GM12878 (cell line): ENCODE results near the gene ALDH1A1. TPM values are rescaled to one million over a fixed set of nuclear protein-coding genes. Genes with fewer than 3 reads are reported as not detected.

Experiments
- ATAC-seq: fragments of 200-7000 bp; cut with Tn5 transposase; 3 replicates; pipeline ENCODE4 v1.9.1; 2020; ENCODE audit warnings: mild to moderate bottlenecking, moderate library complexity
- Bru-seq: library from RNA; stranded (reverse); fragments of 400-500 nt; gene quantifications from one replicate; lab custom pipeline; 2021; lab: Mats Ljungman, UMichigan
- BruChase-seq, 2 experiments: library from RNA; stranded (reverse); fragments of 400-500 nt; gene quantifications; one replicate each; lab custom pipeline; 2021; lab: Mats Ljungman, UMichigan
- BruUV-seq: library from RNA; stranded (reverse); fragments of 400-500 nt; replicated peaks from 2 replicates; lab custom pipeline; 2021; lab: Mats Ljungman, UMichigan
- CTCF ChIA-PET: fragments of 300-600 bp; sonication (Branson Sonifier 250); formaldehyde crosslinking; extraction: SDS; loops from one replicate; lab custom pipeline; 2021; ENCODE audit warnings: inconsistent platforms; lab: Yijun Ruan, JAX
- POLR2A ChIA-PET: fragments of 350-600 bp; formaldehyde crosslinking; extraction: SDS; loops from one replicate; lab custom pipeline; 2021; ENCODE audit warnings: inconsistent platforms; lab: Charles Lee
- RAD21 ChIA-PET: fragments of 300-600 bp; sonication (Branson Sonifier 250); formaldehyde crosslinking; loops from one replicate; lab custom pipeline; 2023; ENCODE audit warnings: antibody characterized with exemption; ENCODE audit not compliant: unreplicated experiment; lab: Charles Lee
- SMC1A ChIA-PET: fragments of 300-600 bp; sonication (Branson Sonifier 250); formaldehyde crosslinking; loops from one replicate; lab custom pipeline; 2023; ENCODE audit not compliant: unreplicated experiment, uncharacterized antibody; lab: Charles Lee
- DNase-seq: peaks from one replicate; pipeline ENCODE4 v3.0.0-alpha.2; 2011; ENCODE audit warnings: low read depth, low spot score
- FAIRE-seq: peaks from 3 replicates; lab custom pipeline; 2011; peaks lifted over from hg19 to GRCh38; lab: Jason Lieb, UNC
- H2AFZ ChIP-seq: 2 replicates; pipeline ENCODE4 v1.6.0; 2011; ENCODE audit warnings: low read depth, low read length, control low read depth; ENCODE audit not compliant: control insufficient read depth
- H3K27ac ChIP-seq: 2 replicates; pipeline ENCODE4 v1.5.1; 2011; ENCODE audit warnings: control low read depth; ENCODE audit not compliant: control insufficient read depth, insufficient read depth
- H3K27me3 ChIP-seq, 2 experiments: replicated peaks in 1 of 2; 2 replicates each; pipeline versions ENCODE4 v1.6.0 to v1.6.1; 2011; ENCODE audit warnings: low read length in 1 of 2; ENCODE audit not compliant: control insufficient read depth in 2 of 2, insufficient read depth in 2 of 2
- H3K36me3 ChIP-seq, 2 experiments: 2 replicates each; pipeline ENCODE4 v1.5.1; 2011; ENCODE audit warnings: low read length in 1 of 2; ENCODE audit not compliant: control insufficient read depth in 2 of 2, insufficient read depth in 2 of 2
- H3K4me1 ChIP-seq: 2 replicates; pipeline ENCODE4 v1.6.1; 2011; ENCODE audit warnings: mild to moderate bottlenecking, low read length, moderate library complexity, mixed read lengths; ENCODE audit not compliant: control insufficient read depth, insufficient read depth
- H3K4me2 ChIP-seq: 2 replicates; pipeline ENCODE4 v1.6.0; 2011; ENCODE audit warnings: control low read depth; ENCODE audit not compliant: control insufficient read depth, insufficient read depth
- H3K4me3 ChIP-seq: fragments of 200-600 bp; sonication (generic); 2 replicates; pipeline ENCODE4 v1.5.1; 2016
- H3K79me2 ChIP-seq: 2 replicates; pipeline ENCODE4 v1.6.0; 2011; ENCODE audit warnings: low read length; ENCODE audit not compliant: control insufficient read depth, insufficient read depth
- H3K9ac ChIP-seq: 2 replicates; pipeline ENCODE4 v1.8.0; 2011; ENCODE audit warnings: low read length, control low read depth, mixed read lengths; ENCODE audit not compliant: control insufficient read depth, insufficient read depth
- H3K9me3 ChIP-seq: replicated peaks from 3 replicates; pipeline ENCODE4 v1.5.1; 2011; ENCODE audit warnings: mild to moderate bottlenecking, low read length; ENCODE audit not compliant: control insufficient read depth, insufficient read depth
- H4K20me1 ChIP-seq: 2 replicates; pipeline ENCODE4 v1.6.0; 2011; ENCODE audit not compliant: control insufficient read depth, insufficient read depth
- CBFB ChIP-seq: IDR thresholded peaks from 2 replicates; pipeline ENCODE4 v1.6.1; 2016; ENCODE audit warnings: antibody characterized with exemption, low read depth
- CBX3 ChIP-seq: fragments of 200-600 bp; sonication (generic); IDR thresholded peaks from 2 replicates; pipeline ENCODE4 v1.6.1; 2016; ENCODE audit warnings: low read depth, borderline replicate concordance
- HDAC2 ChIP-seq: fragments of 200-600 bp; sonication (generic); IDR thresholded peaks from 2 replicates; pipeline ENCODE4 v1.6.1; 2017
- MXI1 ChIP-seq: fragments of 150-350 bp; IDR thresholded peaks from 2 replicates; pipeline ENCODE4 v1.6.1; 2011; ENCODE audit warnings: low read depth, mild to moderate bottlenecking, inconsistent platforms, low read length, improper control_type of control experiment
- NFYA ChIP-seq: IDR thresholded peaks from 2 replicates; pipeline ENCODE4 v1.6.1; 2011; ENCODE audit warnings: low read depth, mild to moderate bottlenecking, low read length, improper control_type of control experiment, borderline replicate concordance
- NRF1 ChIP-seq: conservative IDR thresholded peaks from 2 replicates; pipeline ENCODE4 v1.6.1; 2011; ENCODE audit warnings: mild to moderate bottlenecking, low read depth, low read length, improper control_type of control experiment
- RELB ChIP-seq: fragments of 450-650 bp; IDR thresholded peaks from 2 replicates; pipeline ENCODE4 v1.6.1; 2017; ENCODE audit warnings: low read depth, mild to moderate bottlenecking, moderate library complexity
- SPI1 ChIP-seq: IDR thresholded peaks from 2 replicates; pipeline ENCODE4 v1.6.1; 2011; ENCODE audit warnings: low read depth, mild to moderate bottlenecking, low read length, moderate library complexity, borderline replicate concordance; ENCODE audit not compliant: insufficient read depth
- YY1 ChIP-seq: IDR thresholded peaks from 2 replicates; pipeline ENCODE4 v1.6.1; 2011; ENCODE audit warnings: low read depth, mild to moderate bottlenecking, low read length
- ZNF384 ChIP-seq: IDR thresholded peaks from 2 replicates; pipeline ENCODE4 v1.6.1; 2012; ENCODE audit warnings: low read depth, mild to moderate bottlenecking, low read length, improper control_type of control experiment, borderline replicate concordance
- WGBS: methylation state at CpG from one replicate; pipeline ENCODE4 v1.1.6; 2016; ENCODE audit warnings: low lambda C conversion rate; ENCODE audit not compliant: insufficient replicate concordance, insufficient coverage; ENCODE audit errors: missing lambda C conversion rate; 5-methylcytosine and 5-hydroxymethylcytosine counted together
- in situ Hi-C: fragments of 300-500 bp; cut with MboI; formaldehyde crosslinking; loops from 9 replicates; pipeline ENCODE4 v1.14.3; 2018; ENCODE audit warnings: mixed read lengths
- intact Hi-C: fragments of 100-400 bp; cut with micrococcal nuclease; formaldehyde crosslinking; loops from one replicate; pipeline ENCODE4 v1.14.2; 2022; ENCODE audit not compliant: unreplicated experiment
- long read RNA-seq, 2 experiments: library from polyadenylated mRNA; unstranded; transcript quantifications; one replicate each; pipeline ENCODE4 v2.0.0, GENCODE V29; 2019 to 2020
- polyA minus RNA-seq, 3 experiments: library from RNA; depleted of rRNA, polyadenylated mRNA; stranded (reverse); fragments of >200 nt; gene quantifications; 2 replicates each; pipeline ENCODE4 v1.2.3, GENCODE V29; 2011
- polyA plus RNA-seq, 11 experiments: library from polyadenylated mRNA; depleted of rRNA in 4 of 11; unstranded in 6 of 11; stranded (reverse) in 5 of 11; fragments of >200 nt; fragmentation: Nextera tagmentation in 4 of 11; fragmentation: Illumina TruSeq in 1 of 11; extraction: Ambion mirVana in 4 of 11; extraction: Trizol in 1 of 11; gene quantifications; 1 replicate in 1 of 11; 2 replicates in 10 of 11; pipeline versions ENCODE4 v1.2.1 to v1.2.3, GENCODE V29; 2011 to 2016; ENCODE audit warnings: inconsistent platforms in 2 of 11, missing spikeins in 2 of 11, low read depth in 1 of 11
- total RNA-seq, 4 experiments: library from RNA; depleted of rRNA in 3 of 4; stranded (reverse); fragments of >200 nt in 3 of 4; fragmentation: Illumina TruSeq in 1 of 4; extraction: Trizol in 1 of 4; gene quantifications; 2 replicates each; pipeline versions ENCODE4 v1.2.1 to v1.2.3, GENCODE V29; 2013 to 2021
- TF ChIP-seq, protein P1 (sequence below): fragments of 450-650 bp; formaldehyde crosslinking; IDR thresholded peaks from 2 replicates; pipeline ENCODE4 v1.4.0; 2022; ENCODE audit warnings: mild to moderate bottlenecking, moderate library complexity
- TF ChIP-seq, protein P2 (sequence below): IDR thresholded peaks from 2 replicates; pipeline ENCODE4 v1.6.1; 2011; ENCODE audit warnings: mild to moderate bottlenecking, low read depth, low read length, moderate library complexity; ENCODE audit not compliant: insufficient replicate concordance
- TF ChIP-seq, protein P3 (sequence below): IDR thresholded peaks from 2 replicates; pipeline ENCODE4 v1.6.1; 2011; ENCODE audit warnings: low read depth, low read length, improper control_type of control experiment, borderline replicate concordance

The ALDH1A1 gene
- total RNA-seq (2013; cell fraction: nucleolus; rRNA removed): not detected in 2 replicates
- not detected in 2 replicates for total RNA-seq (2014; rRNA removed)
- not detected in 2 replicates for total RNA-seq (2014; rRNA removed; fragmentation: Illumina TruSeq; extraction: Trizol)
- total RNA-seq (2021): 0.21 and 0.54 TPM in 2 replicates
- polyA plus RNA-seq (2011; ENCODE audit: low read depth): not detected
- polyA plus RNA-seq (2011; rRNA removed): not detected in 2 replicates
- not detected in 2 replicates for polyA plus RNA-seq (2011; cell fraction: cytosol; rRNA removed)
- polyA plus RNA-seq (2011; cell fraction: nucleus; rRNA removed): not detected in 2 replicates
- polyA plus RNA-seq (2012): not detected in 2 replicates
- polyA plus RNA-seq (2014; fragmentation: Illumina TruSeq; extraction: Trizol): not detected in 2 replicates
- under 1 TPM in 1 of 2 experiments, not detected in 1; 0.03 TPM for polyA plus RNA-seq (2014; fragmentation: Nextera tagmentation; extraction: Ambion mirVana)
- not detected in 2 replicates for polyA plus RNA-seq (2014; rRNA removed)
- not detected for polyA plus RNA-seq (2016; fragmentation: Nextera tagmentation; extraction: Ambion mirVana)
- polyA minus RNA-seq (2011; rRNA and poly(A)+ RNA removed): not detected in 2 replicates
- polyA minus RNA-seq (2011; cell fraction: cytosol; rRNA and poly(A)+ RNA removed): not detected in 2 replicates
- polyA minus RNA-seq (2011; cell fraction: nucleus; rRNA and poly(A)+ RNA removed): not detected in 2 replicates
- Bru-seq, nascent RNA: percentile 14 among the genes with signal in this experiment
- percentile 17 among the genes with signal in this experiment for BruChase-seq, experiment 1, labeled RNA remaining after a 6-hour chase
- percentile 9 among the genes with signal in this experiment for BruChase-seq, experiment 2, labeled RNA remaining after a 2-hour chase
- long read RNA-seq, experiment 1: 0 reads
- long read RNA-seq, experiment 2, partial matches to known transcripts: 1 of 1 reads
- long read RNA-seq, experiment 2, other reads (novel, unspliced or antisense): 0 of 1 reads

DNA sequence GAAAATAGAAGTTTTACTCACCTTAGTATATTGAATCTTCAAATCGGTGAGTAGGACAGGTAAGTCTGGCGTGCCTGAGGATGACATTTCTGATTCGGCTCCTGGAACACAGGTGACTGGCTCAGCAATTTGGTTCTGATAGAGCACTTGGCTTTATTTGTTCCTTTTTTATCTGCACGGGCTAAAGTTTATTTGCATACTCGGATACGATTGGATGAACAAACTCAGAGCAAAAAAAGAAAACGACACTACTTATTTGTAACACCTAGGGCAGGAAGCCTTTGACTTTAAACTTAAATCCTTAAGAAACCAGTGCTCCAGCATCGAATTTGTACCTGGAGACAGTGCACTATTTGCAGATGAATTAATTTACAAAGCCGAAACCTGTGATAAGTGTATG, at the start of gene ALDH1A1:
TSS of gene ALDH1A1 (minus strand) at position 140 of the 400 bp plus-strand sequence. CDS start at position 87, 53 bp downstream.
- ChIA-PET POLR2A (no interaction called here), CTCF (no interaction called here), RAD21 (no interaction called here), SMC1A (no interaction called here)
- Histone ChIP-seq H3K9me3 (no peaks in the 10 kb centered on the region), H3K4me3 (no peak within 1 kb of the TSS), H3K27ac (no peak within 1 kb of the TSS), H3K4me2 (no peak within 1 kb of the TSS), H4K20me1 (no peaks in the 10 kb centered on the region), H3K79me2 (no peaks in the 10 kb centered on the region), H3K9ac (no peak within 1 kb of the TSS), H2AFZ (no peak within 1 kb of the TSS), H3K36me3 (no peaks in the 10 kb centered on the region), H3K4me1 (no peaks in the 10 kb centered on the region), H3K27me3 (no peaks in the 10 kb centered on the region; a peak in 1 of 4 replicates)
- no TSS peak for BruUV-seq
- no peak for ATAC-seq
- WGBS: 1% methylated on average over 9 of the region's 9 CpGs
- DNase-seq: no peak
- in situ Hi-C loops: loop anchor here (5.0 kb wide), 1 partner anchor 51 kb away; no protein-coding TSS in a partner anchor
- intact Hi-C loops: no loop called here
- no peak for FAIRE-seq
- TF ChIP-seq MXI1 (no peak), RELB (no peak), SPI1 (no peak), NRF1 (no peak), CBFB (no peak), ZNF384 (no peak), CBX3 (no peak), NFYA (no peak), HDAC2 (no peak), YY1 (no peak)
- TF ChIP-seq, protein P1, sequence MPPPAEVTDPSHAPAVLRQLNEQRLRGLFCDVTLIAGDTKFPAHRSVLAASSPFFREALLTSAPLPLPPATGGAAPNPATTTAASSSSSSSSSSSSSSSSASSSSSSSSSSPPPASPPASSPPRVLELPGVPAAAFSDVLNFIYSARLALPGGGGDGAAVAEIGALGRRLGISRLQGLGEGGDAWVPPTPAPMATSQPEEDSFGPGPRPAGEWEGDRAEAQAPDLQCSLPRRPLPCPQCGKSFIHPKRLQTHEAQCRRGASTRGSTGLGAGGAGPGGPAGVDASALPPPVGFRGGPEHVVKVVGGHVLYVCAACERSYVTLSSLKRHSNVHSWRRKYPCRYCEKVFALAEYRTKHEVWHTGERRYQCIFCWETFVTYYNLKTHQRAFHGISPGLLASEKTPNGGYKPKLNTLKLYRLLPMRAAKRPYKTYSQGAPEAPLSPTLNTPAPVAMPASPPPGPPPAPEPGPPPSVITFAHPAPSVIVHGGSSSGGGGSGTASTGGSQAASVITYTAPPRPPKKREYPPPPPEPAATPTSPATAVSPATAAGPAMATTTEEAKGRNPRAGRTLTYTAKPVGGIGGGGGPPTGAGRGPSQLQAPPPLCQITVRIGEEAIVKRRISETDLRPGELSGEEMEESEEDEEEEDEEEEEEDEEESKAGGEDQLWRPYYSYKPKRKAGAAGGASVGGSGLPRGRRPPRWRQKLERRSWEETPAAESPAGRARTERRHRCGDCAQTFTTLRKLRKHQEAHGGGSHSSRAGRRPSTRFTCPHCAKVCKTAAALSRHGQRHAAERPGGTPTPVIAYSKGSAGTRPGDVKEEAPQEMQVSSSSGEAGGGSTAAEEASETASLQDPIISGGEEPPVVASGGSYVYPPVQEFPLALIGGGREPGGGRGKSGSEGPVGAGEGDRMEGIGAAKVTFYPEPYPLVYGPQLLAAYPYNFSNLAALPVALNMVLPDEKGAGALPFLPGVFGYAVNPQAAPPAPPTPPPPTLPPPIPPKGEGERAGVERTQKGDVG (CRISPR knock-in tag): no peak
- TF ChIP-seq, protein P2, sequence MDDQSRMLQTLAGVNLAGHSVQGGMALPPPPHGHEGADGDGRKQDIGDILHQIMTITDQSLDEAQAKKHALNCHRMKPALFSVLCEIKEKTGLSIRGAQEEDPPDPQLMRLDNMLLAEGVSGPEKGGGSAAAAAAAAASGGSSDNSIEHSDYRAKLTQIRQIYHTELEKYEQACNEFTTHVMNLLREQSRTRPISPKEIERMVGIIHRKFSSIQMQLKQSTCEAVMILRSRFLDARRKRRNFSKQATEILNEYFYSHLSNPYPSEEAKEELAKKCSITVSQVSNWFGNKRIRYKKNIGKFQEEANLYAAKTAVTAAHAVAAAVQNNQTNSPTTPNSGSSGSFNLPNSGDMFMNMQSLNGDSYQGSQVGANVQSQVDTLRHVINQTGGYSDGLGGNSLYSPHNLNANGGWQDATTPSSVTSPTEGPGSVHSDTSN: no peak
- TF ChIP-seq, protein P3, sequence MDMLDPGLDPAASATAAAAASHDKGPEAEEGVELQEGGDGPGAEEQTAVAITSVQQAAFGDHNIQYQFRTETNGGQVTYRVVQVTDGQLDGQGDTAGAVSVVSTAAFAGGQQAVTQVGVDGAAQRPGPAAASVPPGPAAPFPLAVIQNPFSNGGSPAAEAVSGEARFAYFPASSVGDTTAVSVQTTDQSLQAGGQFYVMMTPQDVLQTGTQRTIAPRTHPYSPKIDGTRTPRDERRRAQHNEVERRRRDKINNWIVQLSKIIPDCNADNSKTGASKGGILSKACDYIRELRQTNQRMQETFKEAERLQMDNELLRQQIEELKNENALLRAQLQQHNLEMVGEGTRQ: no peak
